Stimulated activated CD8-positive, alpha-beta memory T cell treated with anti-CD3 and anti-CD28 coated beads, Interleukin-15, amount 100 ng/mL, for 4 hours (primary cell): ENCODE data around the gene UBR2.
"Not testable (repeated sequence)": the region's sequence is repeated elsewhere in the genome, so short reads cannot be mapped to it uniquely, and the experiment has no call there.

Source experiments
- DNase-seq, 2 donors: peaks; one replicate each; pipeline ENCODE4 v3.0.0-alpha.2; 2020; ENCODE audit warnings: low read depth in 2 of 2

Gene UBR2

GRCh38 chr6:42727627-42728026 is 163.8 kb downstream of the UBR2 start:
- DNase-seq = no peak

GRCh38 chr6:42729731-42730130 is 165.9 kb downstream of the UBR2 start:
- no peak for DNase-seq

- DNase-seq = not testable (repeated sequence)
Observed at GRCh38 chr6:42733867-42734481, 170.1 kb downstream of the UBR2 start.

- DNase-seq = no peak
Observed at GRCh38 chr6:42735976-42736375, 172.1 kb downstream of the UBR2 start.

GRCh38 chr6:42740725-42741124 is 176.9 kb downstream of the UBR2 start:
- DNase-seq = no peak

- no peak for DNase-seq
Observed at GRCh38 chr6:42742116-42742894, 178.5 kb downstream of the UBR2 start.
